Osteocyte (in vitro differentiated cells): ENCODE data around the gene IGHMBP2. TPM values are rescaled to one million over a fixed set of nuclear protein-coding genes. Genes with fewer than 3 reads are reported as not detected.

Experiments
- DNase-seq: peaks from one replicate; pipeline ENCODE4 v3.0.0; 2021; ENCODE audit warnings: mixed read lengths; ENCODE audit not compliant: unreplicated experiment; ENCODE audit errors: extremely low spot score
- H3K27ac Mint-ChIP-seq: one replicate; pipeline ENCODE4 v1.8.0; 2021; ENCODE audit warnings: mild to moderate bottlenecking, mixed read lengths; ENCODE audit not compliant: unreplicated experiment
- H3K27me3 Mint-ChIP-seq: one replicate; pipeline ENCODE4 v1.8.0; 2021; ENCODE audit warnings: mixed read lengths; ENCODE audit not compliant: unreplicated experiment
- H3K36me3 Mint-ChIP-seq: one replicate; pipeline ENCODE4 v1.8.0; 2021; ENCODE audit warnings: mixed read lengths; ENCODE audit not compliant: unreplicated experiment
- H3K4me1 Mint-ChIP-seq: one replicate; pipeline ENCODE4 v1.8.0; 2021; ENCODE audit warnings: mixed read lengths; ENCODE audit not compliant: unreplicated experiment
- H3K4me3 Mint-ChIP-seq: one replicate; pipeline ENCODE4 v1.8.0; 2021; ENCODE audit warnings: mild to moderate bottlenecking, moderate library complexity, mixed read lengths; ENCODE audit not compliant: unreplicated experiment
- H3K9me3 Mint-ChIP-seq: one replicate; pipeline ENCODE4 v1.8.0; 2021; ENCODE audit warnings: mixed read lengths; ENCODE audit not compliant: unreplicated experiment
- total RNA-seq: library from RNA; stranded (reverse); gene quantifications from 2 replicates; pipeline ENCODE4 v1.2.1, GENCODE V29; 2021
- TF ChIP-seq, protein P1 (sequence below): fragments of 200-600 bp; sonication (generic); IDR thresholded peaks from 2 replicates; pipeline ENCODE4 v1.5.0; 2021; ENCODE audit warnings: antibody characterized with exemption, mild to moderate bottlenecking, moderate library complexity

IGHMBP2 gene
- total RNA-seq, 1 donor from 2014 or later = 30.5 TPM

DNA sequence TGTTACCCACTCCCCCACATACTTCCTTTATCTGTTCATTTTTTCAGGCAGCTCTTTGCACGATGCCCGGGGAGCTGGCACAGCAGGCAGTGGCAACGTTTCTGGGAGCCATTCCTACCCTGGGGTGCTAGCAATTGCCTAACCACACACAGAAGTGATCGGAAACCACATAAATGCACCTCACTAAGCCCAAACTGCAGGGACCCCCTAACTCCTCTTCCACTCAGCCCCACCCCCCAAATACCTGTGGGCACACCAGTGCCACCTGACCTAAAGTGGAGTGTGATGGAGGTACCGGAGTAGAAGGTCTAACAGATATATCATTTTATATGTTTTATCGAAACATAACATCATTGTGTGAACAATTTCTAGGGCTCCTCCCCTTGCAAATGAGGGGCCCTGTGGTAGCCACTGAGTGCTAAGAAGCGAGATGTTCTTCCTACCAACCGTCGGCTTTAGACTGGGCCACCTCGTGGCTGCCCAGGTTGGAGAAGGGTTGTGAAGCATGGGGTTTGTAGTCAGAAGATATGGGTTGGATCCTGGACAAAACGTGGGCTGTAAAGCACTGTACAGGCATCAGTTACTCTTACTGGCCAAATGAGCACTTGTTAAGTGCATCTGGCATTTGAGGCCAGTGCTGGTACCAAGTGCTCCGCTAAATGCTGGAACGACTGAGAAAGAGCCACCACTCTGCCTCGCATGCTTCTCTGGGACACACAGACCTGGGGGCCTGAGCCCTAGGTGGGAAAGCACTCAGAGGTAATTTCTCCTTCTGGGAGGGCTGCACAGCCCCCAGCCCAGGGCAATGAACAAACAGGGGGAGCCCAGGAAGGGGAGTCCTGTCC is 74.3 kb downstream of the IGHMBP2 start:
- DNase-seq = peak; percentile 64
- H3K36me3 Mint-ChIP-seq = no peaks in the 10 kb centered on the region
- peaks cover 11% of the 10 kb centered on the region for H3K4me1 Mint-ChIP-seq
- TF ChIP-seq, protein P1, sequence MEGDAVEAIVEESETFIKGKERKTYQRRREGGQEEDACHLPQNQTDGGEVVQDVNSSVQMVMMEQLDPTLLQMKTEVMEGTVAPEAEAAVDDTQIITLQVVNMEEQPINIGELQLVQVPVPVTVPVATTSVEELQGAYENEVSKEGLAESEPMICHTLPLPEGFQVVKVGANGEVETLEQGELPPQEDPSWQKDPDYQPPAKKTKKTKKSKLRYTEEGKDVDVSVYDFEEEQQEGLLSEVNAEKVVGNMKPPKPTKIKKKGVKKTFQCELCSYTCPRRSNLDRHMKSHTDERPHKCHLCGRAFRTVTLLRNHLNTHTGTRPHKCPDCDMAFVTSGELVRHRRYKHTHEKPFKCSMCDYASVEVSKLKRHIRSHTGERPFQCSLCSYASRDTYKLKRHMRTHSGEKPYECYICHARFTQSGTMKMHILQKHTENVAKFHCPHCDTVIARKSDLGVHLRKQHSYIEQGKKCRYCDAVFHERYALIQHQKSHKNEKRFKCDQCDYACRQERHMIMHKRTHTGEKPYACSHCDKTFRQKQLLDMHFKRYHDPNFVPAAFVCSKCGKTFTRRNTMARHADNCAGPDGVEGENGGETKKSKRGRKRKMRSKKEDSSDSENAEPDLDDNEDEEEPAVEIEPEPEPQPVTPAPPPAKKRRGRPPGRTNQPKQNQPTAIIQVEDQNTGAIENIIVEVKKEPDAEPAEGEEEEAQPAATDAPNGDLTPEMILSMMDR = no peak
- peaks cover 13% of the 10 kb centered on the region for H3K9me3 Mint-ChIP-seq
- H3K4me3 Mint-ChIP-seq = no peak overlapping the region
- H3K27me3 Mint-ChIP-seq = peaks cover 42% of the 10 kb centered on the region
- H3K27ac Mint-ChIP-seq = no peak overlapping the region

DNA sequence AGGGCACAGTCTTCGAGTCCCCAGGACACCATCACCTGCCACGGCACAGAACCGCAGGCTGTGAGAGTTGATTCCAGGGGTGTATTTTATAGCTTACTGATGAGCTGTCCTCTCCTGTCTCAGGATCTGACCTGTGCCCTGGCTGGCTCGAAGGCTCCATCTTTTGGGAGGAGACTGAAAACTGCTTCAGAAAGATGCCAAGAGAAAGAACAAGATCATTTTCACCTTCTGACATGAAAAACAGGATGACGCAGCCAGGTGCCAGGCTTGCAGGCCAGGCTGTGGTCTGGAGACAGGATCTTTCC is 74.9 kb downstream of the IGHMBP2 start:
- TF ChIP-seq, protein P1 = no peak
- DNase-seq = no peak
- Mint-ChIP-seq H3K4me1 (peaks cover 11% of the 10 kb centered on the region), H3K36me3 (no peaks in the 10 kb centered on the region), H3K27ac (no peak overlapping the region), H3K27me3 (peaks cover 42% of the 10 kb centered on the region), H3K4me3 (no peak overlapping the region), H3K9me3 (peaks cover 13% of the 10 kb centered on the region)

DNA sequence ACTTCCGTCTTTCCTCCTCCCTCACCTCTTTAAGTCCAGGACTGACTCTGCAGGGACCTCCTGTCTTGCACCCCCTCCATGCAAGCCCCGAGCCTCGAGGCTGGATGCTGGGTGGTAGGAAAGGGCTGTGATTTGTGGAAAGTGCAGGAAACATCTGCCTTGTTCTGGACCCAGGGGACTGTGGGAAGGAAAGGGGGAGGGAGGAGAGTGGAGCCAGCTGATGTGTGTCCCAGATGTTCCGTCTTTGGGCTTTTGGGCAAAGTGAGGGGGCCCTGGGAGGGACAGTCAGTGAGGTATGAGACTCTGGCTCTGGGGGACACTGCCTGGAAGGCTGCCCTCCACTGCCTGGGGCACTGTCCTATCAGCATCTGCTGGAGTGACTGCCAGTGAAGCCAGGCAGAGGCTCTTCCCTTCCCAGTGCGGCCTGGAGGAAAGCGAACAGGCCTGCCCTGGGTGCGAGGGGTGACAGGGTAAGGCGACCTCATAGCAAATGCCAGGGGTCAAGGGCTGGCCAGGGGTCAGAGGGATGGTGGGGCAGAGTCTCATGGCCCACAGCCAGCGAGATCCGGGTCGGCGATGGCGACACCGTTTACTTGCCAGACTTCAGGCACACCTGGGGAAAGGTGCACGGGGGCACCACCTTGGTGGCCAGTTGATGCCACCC is 75.4 kb downstream of the IGHMBP2 start:
- H3K9me3 Mint-ChIP-seq = peaks cover 13% of the 10 kb centered on the region
- peak; percentile 75 for DNase-seq
- no peaks in the 10 kb centered on the region for H3K36me3 Mint-ChIP-seq
- H3K27me3 Mint-ChIP-seq = peaks cover 46% of the 10 kb centered on the region
- no peak overlapping the region for H3K27ac Mint-ChIP-seq
- TF ChIP-seq, protein P1 = no peak
- peaks cover 11% of the 10 kb centered on the region for H3K4me1 Mint-ChIP-seq
- no peak overlapping the region for H3K4me3 Mint-ChIP-seq

DNA sequence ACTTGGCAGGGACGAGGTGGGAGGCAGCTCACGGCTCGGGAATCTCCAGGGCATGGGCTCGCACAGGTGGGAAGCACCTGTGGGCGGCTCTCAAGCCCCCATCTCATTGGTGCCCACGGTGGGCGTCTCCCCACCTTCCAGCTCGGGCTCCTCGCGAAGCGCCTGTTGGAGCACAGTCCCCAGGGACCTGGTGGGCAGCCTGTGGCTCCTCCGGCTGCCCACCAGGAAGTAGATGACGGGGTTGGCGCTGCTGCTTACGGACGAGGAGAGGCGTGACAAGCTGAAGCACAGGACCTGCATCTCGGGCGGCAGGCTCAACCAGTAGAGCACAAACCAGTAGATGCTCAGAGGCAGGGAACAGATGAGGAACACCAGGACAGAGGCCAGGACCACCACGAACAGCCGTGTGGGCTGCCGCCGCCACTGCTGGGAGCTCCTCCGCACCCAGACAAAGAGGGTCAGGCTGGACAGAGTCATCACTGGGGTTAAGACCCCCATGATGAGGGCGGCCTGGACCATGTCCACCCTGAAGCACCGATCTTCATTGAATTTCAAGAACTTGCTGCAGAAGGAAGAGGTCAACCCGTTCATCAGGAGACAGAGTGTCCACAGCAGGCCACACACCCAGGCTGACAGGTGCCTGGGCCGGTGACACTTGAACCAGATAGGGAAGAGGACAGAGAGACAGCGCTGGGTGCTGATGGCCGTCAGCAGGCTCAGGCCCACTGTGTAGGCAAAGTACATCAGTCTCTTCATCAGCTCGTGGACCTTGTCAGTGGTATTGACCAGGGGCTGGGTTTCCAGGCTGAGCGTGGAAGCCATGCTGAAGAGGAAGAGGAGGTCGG is 76.5 kb downstream of the IGHMBP2 start:
- H3K9me3 Mint-ChIP-seq = peaks cover 13% of the 10 kb centered on the region
- H3K27me3 Mint-ChIP-seq = peaks cover 50% of the 10 kb centered on the region
- no peaks in the 10 kb centered on the region for H3K36me3 Mint-ChIP-seq
- peak; percentile 68 for DNase-seq
- H3K27ac Mint-ChIP-seq = no peak overlapping the region
- H3K4me1 Mint-ChIP-seq = peaks cover 11% of the 10 kb centered on the region
- no peak overlapping the region for H3K4me3 Mint-ChIP-seq
- TF ChIP-seq, protein P1 = no peak

DNA sequence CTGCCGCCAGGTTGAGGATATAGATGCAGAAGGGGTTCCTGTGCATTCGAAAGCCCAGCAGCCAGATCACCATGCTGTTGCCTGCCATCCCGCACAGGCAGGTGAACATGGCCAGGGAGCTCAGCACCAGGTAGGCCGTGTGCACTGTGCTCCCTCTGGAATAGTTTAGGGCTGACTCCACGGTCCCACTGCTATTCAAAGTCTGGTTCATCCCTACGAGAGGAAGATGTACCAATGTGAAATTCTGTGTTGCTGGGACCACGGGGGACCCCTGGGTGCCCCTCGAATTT is 77.0 kb downstream of the IGHMBP2 start, which contains the start of gene MRGPRD:
Gene MRGPRD (minus strand): TSS at position 211 of the 290 bp plus-strand sequence. CDS start 0 bp downstream, at position 211.
- H3K27ac Mint-ChIP-seq = no peak within 1 kb of the TSS
- TF ChIP-seq, protein P1 = no peak
- peaks cover 13% of the 10 kb centered on the region for H3K9me3 Mint-ChIP-seq
- DNase-seq = peak; percentile 54
- no peak within 1 kb of the TSS for H3K4me3 Mint-ChIP-seq
- H3K36me3 Mint-ChIP-seq = no peaks in the 10 kb centered on the region
- H3K4me1 Mint-ChIP-seq = peaks cover 11% of the 10 kb centered on the region
- peaks cover 56% of the 10 kb centered on the region for H3K27me3 Mint-ChIP-seq
